IPS-18c (cell line): ENCODE data around the gene SBF2.

Experiments used
- H3K4me3 ChIP-seq: 2 replicates; pipeline ENCODE4 v1.7.0; 2013; ENCODE audit warnings: low read depth, mild to moderate bottlenecking, low read length, moderate library complexity; ENCODE audit not compliant: insufficient read depth
- H3K9me3 ChIP-seq: one replicate; pipeline ENCODE4 v1.6.1; 2013; ENCODE audit warnings: mild to moderate bottlenecking, low read length, moderate library complexity; ENCODE audit not compliant: control insufficient read depth, insufficient read depth

Gene SBF2

GRCh38 chr11:10320736-10321465, 26.9 kb upstream of the SBF2 start:
- no peak overlapping the region for H3K4me3 ChIP-seq
- no peaks in the 10 kb centered on the region for H3K9me3 ChIP-seq

- Histone ChIP-seq H3K4me3 (no peak overlapping the region), H3K9me3 (no peaks in the 10 kb centered on the region)
Observed at GRCh38 chr11:10319702-10320558, 25.9 kb upstream of the SBF2 start.

DNA sequence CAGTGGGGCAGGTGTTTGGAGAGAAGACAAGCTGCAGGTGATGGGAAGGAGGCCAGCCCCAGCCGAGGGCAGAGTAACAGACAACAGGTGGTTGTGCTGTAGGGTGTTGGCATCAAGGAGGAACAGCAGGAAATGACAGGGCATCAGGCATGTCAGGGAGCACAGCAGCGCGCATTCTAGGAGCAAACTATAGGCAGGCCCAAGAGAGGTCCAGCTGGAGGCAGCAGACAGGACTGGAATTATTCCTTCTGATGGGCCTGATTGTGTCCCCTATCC, 24.4 kb upstream of the SBF2 start:
- H3K4me3 ChIP-seq: no peak overlapping the region

DNA sequence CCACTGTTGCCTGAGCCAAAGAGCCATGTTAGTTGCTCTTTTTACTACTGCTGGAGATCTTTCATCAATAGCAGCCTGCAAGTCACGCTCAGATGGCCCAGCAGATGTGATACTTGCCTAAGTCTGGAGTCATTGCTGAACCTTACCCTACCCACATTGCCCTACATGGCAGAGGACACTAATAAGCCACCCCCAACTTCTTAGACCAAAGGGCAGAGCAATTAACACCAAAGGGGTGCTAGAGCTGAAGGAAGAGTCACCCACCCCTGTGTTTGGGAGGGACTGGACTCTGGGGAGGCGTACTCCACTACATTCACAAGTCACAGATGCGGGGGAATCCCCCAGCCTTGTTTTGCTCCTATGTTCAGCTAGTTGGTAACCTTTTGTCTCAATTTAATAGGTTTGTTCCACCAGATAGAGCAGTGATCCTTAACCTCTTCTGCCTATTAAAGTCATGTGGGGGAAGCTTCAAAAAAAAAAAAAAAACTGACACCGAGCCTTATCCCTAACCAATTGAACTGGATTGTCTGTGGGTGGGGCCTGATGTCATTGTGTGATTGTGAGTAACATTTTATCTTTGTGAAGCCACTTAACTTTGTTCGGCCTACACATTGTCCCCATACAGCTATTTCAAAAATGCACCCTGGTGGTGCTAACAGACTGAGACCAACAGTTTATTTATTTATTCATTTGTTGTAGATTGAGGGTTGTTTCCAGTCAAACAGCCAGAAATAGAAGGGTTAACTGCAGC, 23.9 kb upstream of the SBF2 start:
- Histone ChIP-seq H3K9me3 (no peaks in the 10 kb centered on the region), H3K4me3 (no peak overlapping the region)

More for the DNA sequence above, 24.4 kb upstream of the SBF2 start:
- no peaks in the 10 kb centered on the region for H3K9me3 ChIP-seq

- H3K9me3 ChIP-seq: no peaks in the 10 kb centered on the region
- no peak overlapping the region for H3K4me3 ChIP-seq
Observed at GRCh38 chr11:10317151-10317755, 23.2 kb upstream of the SBF2 start.

DNA sequence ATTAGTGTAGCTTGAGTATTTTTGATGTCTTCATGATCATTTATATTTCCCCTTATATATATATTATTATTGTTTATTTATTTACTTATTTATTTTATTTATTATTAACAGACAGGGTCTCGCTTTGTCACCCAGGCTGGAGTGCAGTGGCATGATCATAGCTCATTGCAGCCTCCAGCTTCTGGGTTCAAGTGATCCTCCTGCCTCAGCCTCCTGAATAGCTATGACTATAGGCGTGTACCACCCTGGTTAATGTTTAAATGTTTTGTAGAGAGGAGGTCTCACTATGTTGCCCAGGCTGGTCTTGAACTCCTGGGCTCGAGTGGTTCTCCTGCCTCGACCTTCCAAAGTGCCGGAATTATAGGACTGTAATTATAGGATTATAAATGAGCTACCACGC, 21.1 kb upstream of the SBF2 start:
- Histone ChIP-seq H3K9me3 (no peaks in the 10 kb centered on the region), H3K4me3 (no peak overlapping the region)

DNA sequence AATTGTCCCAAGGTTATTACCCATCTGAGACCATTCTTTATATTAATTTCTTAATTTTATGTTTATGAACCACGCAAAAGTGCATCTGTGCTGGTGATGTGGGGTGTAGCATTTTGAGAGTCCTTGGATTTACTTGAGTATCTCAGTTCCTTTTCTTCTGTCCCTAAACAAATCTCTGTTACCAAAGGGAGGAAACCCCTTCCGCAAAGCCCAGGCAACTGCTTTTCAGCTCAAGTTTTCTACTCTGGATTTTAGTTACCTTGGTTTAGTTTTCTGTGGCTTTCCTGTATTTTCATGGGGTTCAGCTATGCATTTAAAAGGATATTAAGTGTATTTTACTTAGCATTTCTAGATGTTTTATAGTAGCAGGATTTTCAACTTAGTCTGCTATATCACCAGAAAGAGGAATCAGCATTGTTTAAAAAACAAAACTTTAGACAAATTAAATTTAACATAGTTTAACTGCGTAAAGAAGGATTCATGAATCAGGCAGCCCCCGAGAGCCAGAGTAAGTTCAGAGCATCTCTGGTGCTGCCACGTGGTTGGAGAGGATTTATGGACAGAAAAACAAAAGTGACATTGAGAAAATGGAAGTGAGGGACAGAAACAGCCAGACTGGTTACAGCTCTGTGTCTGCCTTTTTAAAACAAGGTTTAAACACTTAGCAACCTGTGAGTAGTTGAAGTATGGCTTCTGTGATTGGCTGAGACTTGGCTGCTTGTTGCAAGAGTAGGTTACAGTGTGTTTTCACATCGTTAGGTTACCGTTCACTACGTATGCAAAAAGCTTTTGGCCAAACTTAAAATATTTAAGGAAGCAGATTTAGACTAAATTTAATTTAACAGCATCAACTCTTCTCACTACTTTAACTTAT, 20.4 kb upstream of the SBF2 start:
- no peaks in the 10 kb centered on the region for H3K9me3 ChIP-seq
- H3K4me3 ChIP-seq: no peak overlapping the region

- Histone ChIP-seq H3K9me3 (no peaks in the 10 kb centered on the region), H3K4me3 (no peak overlapping the region)
Observed at GRCh38 chr11:10311802-10312201, 17.8 kb upstream of the SBF2 start.

- Histone ChIP-seq H3K4me3 (no peak overlapping the region), H3K9me3 (no peaks in the 10 kb centered on the region)
Observed at GRCh38 chr11:10310301-10310841, 16.4 kb upstream of the SBF2 start.

GRCh38 chr11:10309163-10310093, 15.4 kb upstream of the SBF2 start:
- no peaks in the 10 kb centered on the region for H3K9me3 ChIP-seq
- no peak overlapping the region for H3K4me3 ChIP-seq

DNA sequence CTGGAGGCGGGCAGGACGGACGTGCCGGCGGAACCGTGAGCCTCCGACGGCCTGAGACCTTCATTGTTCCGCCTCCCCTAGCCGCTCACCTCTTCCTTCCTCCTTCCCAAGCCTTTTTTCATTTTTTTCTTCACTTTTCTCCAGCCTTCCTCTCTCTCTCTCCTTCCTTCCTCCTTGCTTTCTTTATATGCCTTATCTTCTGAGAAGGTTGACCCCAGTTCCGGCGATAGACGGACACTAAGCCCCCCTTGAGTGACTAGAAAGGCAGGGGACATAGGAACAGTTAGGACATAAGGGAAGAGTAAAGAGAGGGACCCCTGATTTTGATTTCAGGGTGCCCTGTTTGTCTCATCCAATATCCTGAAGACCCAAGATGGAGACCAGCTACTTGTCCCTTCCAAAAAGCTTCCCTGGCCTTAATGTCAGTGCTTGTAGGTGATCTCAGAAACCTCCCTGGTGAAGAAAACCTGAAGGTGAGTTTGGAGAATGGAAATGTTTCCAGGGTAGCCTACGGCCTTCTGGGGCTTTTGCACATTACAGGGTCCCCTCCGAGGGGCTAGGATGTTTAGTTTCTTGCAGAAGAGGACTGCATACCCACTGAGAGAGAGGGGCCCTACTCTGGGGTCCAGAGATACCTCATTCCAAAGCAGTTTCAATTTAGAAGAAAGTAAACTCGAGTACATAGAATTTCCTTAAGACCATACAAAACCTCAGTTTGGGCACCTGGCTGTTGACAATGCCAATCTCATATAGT, 14.4 kb upstream of the SBF2 start:
- peak overlapping the region; percentile 81; the same call in 1 of the 2 replicates for H3K4me3 ChIP-seq

GRCh38 chr11:10307400-10308200, 13.6 kb upstream of the SBF2 start:
- Histone ChIP-seq H3K4me3 (peak overlapping the region; percentile 81), H3K9me3 (peaks cover 2% of the 10 kb centered on the region)

More for the DNA sequence above, 14.4 kb upstream of the SBF2 start:
- no peaks in the 10 kb centered on the region for H3K9me3 ChIP-seq

DNA sequence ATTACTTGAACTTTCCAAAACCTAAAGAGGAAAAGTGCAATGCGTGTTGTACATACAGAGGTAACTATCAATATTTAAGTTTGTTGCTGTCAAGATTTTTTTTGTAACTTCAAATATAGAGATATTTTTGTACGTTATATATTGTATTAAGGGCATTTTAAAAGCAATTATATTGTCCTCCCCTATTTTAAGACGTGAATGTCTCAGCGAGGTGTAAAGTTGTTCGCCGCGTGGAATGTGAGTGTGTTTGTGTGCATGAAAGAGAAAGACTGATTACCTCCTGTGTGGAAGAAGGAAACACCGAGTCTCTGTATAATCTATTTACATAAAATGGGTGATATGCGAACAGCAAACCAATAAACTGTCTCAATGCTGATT, 13.0 kb upstream of the SBF2 start:
- Histone ChIP-seq H3K4me3 (peak overlapping the region; percentile 81), H3K9me3 (peaks cover 2% of the 10 kb centered on the region)
